Neuron (in vitro differentiated cells): ENCODE measurements around the gene MYO1D.

Source experiments
- H2AFZ ChIP-seq: one replicate; pipeline ENCODE4 v1.6.1; 2013; ENCODE audit warnings: low read depth, mild to moderate bottlenecking, inconsistent platforms, low read length, moderate library complexity
- H3K27me3 ChIP-seq: one replicate; pipeline ENCODE4 v1.6.1; 2013; ENCODE audit warnings: low read length; ENCODE audit not compliant: insufficient read depth
- H3K36me3 ChIP-seq: one replicate; pipeline ENCODE4 v1.6.1; 2013; ENCODE audit warnings: low read length; ENCODE audit not compliant: insufficient read depth
- H3K4me1 ChIP-seq: one replicate; pipeline ENCODE4 v1.6.1; 2013; ENCODE audit warnings: low read length; ENCODE audit not compliant: insufficient read depth
- H3K4me3 ChIP-seq: 2 replicates; pipeline ENCODE4 v1.5.1; 2013; ENCODE audit warnings: mild to moderate bottlenecking, low read length, moderate library complexity
- H3K9me3 ChIP-seq: one replicate; pipeline ENCODE4 v1.6.1; 2013; ENCODE audit warnings: low read length

Gene MYO1D

DNA sequence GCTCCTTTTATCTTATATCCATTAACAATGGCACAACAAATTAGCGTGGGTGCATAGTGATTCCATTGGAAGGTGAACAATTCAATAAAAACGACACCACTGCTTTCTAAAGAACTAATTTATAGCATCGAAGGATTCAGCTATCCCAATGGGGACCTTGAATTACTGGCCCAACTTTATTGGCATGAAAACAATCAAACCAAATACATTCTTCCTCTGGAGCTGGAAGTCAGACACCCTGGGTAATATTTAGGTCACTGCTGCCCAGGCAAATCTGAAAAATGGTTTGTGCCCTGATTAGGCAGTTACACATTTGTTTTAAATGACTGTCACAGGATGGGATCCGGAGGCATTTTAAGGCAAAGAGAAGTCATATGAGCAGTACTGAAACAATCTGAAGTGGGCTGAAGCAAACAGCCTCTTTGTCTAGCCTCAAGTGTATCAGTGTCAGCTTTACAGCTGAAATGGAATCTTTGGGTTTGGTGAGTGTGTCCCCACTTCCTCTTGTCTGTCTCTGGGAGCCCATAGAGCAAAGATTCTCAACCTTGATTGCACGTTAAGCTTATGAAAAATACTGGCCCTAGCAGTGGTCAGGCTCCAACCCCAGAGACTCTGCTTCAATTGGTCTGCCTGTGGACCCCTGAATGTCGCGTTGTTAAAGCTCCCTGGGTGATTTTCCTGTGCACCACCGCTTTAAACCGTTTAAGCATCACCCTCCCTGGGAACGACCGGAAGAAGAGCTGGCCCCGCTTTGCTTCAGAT lies 359.8 kb downstream of the MYO1D start:
- Histone ChIP-seq H3K4me3 (no peak overlapping the region), H3K36me3 (no peaks in the 10 kb centered on the region), H3K9me3 (no peaks in the 10 kb centered on the region), H3K27me3 (no peaks in the 10 kb centered on the region), H3K4me1 (peaks cover 40% of the 10 kb centered on the region), H2AFZ (no peak overlapping the region)

DNA sequence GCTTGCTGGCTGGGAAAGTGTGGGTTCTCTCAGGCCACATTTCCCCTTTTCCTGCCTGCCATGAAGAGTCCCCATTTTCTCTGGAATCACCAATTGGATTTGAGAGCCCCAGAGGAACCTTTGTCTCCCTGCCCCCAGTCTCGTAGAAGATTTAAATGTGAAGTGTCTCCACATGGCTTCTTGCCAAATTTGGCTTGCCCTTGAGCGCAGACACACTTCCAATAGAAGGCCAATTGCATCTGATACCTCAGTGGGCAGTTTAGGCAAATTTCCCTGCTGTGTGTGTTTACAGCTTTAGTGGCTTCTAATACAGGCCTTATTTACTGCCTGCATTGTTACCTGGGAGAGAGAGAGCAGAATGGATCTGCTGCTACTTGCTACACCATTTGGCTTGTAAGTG lies 360.5 kb downstream of the MYO1D start:
- H3K9me3 ChIP-seq: no peaks in the 10 kb centered on the region
- no peak overlapping the region for H3K4me3 ChIP-seq
- H3K36me3 ChIP-seq: no peaks in the 10 kb centered on the region
- no peak overlapping the region for H2AFZ ChIP-seq
- H3K4me1 ChIP-seq: peaks cover 40% of the 10 kb centered on the region
- no peaks in the 10 kb centered on the region for H3K27me3 ChIP-seq

DNA sequence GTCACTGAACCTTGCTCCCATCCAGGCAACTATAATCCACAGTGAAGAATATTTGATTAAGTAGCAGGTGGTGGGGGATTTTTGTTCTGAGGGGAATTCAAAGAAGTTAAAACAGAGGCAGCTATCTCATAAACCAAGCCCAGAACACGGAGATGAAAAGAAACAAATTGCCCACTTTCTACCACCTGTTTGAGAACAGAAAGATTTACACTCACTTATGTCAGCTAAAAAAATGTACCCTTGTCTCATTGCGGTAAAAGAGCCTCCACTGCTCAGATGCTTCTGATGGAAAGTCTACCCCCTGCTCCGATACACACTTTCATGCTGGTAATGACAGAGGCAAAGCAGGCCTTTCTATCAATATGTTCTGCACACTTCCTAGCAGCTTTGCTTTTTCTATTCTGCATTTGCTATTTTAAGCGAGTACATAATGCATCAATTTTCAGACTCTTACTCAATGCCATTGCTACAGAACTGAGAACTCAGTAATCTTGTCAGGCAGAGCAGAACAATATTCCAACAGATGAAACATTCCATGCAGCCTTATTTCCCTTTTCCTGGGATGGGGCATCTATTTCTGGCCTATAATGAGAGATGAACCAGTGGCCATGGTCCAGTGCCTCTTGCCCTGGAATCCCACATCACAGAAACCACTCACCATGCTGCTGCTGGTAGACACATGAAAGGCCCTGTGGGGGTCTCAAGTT lies 361.1 kb downstream of the MYO1D start:
- H3K9me3 ChIP-seq: no peaks in the 10 kb centered on the region
- no peaks in the 10 kb centered on the region for H3K36me3 ChIP-seq
- H3K27me3 ChIP-seq: no peaks in the 10 kb centered on the region
- H2AFZ ChIP-seq: no peak overlapping the region
- peaks cover 34% of the 10 kb centered on the region for H3K4me1 ChIP-seq
- H3K4me3 ChIP-seq: no peak overlapping the region

DNA sequence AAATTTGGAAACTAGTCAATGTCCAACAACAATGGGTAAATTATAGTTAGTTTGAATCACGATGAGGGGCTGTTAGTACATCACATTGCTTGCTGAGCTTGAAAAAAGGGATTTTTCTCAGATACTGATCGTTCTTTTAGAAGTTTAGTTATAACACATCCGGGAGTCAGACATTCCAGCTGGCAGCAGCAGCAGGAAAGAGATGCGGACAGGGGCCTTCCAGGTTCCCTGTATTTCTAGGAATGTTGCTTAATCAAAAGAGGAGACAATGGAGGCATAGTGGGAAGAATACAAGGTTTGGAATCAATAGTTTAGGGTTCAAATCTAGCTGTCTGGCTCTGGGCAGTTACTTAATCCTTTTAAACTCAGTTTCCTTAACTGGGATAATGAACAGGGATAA lies 362.3 kb downstream of the MYO1D start:
- H2AFZ ChIP-seq: no peak overlapping the region
- H3K9me3 ChIP-seq: no peaks in the 10 kb centered on the region
- H3K36me3 ChIP-seq: no peaks in the 10 kb centered on the region
- no peaks in the 10 kb centered on the region for H3K27me3 ChIP-seq
- H3K4me3 ChIP-seq: no peak overlapping the region
- H3K4me1 ChIP-seq: peaks cover 30% of the 10 kb centered on the region

DNA sequence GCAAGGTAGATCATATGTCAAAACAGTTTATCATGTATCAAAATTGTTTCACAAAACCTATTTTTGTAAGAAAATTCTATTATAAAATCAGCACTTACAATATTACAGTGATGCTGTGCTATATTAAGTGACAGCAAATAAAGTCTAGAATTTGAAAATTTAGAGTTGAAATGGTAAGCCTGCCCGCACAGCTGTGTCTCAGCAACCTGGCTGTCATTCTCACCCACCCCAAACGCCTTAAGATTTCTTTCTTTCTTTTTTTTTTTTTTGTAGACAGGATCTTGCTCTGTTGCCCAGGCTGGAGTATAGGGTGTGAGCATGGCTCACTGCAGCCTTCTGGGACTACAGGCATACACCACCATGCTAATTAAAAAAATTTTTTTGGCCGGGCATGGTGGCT lies 363.3 kb downstream of the MYO1D start:
- Histone ChIP-seq H3K27me3 (no peaks in the 10 kb centered on the region), H2AFZ (no peak overlapping the region), H3K9me3 (no peaks in the 10 kb centered on the region), H3K4me3 (no peak overlapping the region), H3K36me3 (no peaks in the 10 kb centered on the region), H3K4me1 (peaks cover 25% of the 10 kb centered on the region)

DNA sequence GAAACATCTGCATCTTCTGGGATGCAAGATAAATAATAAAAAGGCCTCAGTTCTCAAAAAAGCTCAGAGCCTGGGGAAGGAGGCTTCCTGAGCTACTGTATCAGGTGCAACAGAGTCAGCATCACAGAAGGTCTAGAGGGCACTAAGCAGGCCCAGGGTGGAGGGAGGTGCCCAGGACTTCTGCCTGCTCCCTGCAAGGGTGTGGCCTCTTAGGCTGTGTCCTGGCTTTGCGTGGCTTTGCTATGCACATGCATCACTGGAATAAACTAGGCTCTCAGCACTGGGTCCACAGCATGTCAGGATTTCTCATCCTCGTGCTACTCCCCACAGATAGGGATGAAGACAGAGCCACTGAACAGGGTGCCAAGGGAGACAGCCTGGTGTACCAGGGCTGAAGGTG lies 364.6 kb downstream of the MYO1D start:
- H3K36me3 ChIP-seq: no peaks in the 10 kb centered on the region
- no peak overlapping the region for H3K4me3 ChIP-seq
- H3K27me3 ChIP-seq: no peaks in the 10 kb centered on the region
- no peak overlapping the region for H2AFZ ChIP-seq
- no peaks in the 10 kb centered on the region for H3K9me3 ChIP-seq
- H3K4me1 ChIP-seq: peaks cover 16% of the 10 kb centered on the region

DNA sequence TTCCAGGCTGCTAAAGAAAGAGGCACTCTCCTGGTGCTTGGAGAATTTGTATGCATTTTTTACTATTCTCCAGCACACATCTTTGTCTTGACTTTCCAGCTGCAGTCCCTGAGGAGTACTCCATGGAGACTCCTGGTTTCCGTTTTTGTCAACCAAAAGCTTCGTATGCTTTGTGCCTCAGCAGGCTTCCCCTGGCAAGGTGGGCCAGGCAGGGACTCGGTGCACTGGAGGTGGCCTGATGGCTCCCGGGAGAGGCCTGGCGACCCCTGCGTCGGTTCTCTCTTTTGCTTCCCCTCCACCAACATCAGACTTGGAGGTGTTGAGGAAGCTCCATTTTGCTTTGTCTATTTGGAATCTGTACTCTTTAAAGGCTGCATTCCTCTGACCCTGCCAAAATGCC lies 366.5 kb downstream of the MYO1D start:
- Histone ChIP-seq H3K27me3 (no peaks in the 10 kb centered on the region), H3K4me3 (no peak overlapping the region), H2AFZ (no peak overlapping the region), H3K36me3 (no peaks in the 10 kb centered on the region), H3K4me1 (peaks cover 7% of the 10 kb centered on the region), H3K9me3 (no peaks in the 10 kb centered on the region)

DNA sequence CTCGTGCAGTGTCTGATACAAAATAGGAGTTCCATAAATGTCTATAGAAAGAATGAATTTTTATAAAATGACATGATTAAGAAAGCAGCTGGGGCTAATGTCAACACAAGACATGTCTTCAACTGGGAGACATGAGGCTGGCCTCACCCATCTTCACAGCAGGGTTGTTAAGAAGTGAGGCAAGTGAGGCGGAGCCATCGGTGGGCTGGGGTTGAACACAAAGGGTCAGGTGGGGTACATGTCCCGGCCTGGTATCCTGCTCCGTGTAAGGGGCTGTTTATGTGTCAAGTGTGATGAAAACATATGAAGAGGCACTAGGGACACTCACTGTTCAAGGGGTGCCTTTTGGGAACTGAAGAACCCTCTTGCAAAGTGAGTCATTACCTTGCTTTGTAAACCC lies 368.0 kb downstream of the MYO1D start:
- H3K9me3 ChIP-seq: no peaks in the 10 kb centered on the region
- no peak overlapping the region for H3K4me3 ChIP-seq
- no peak overlapping the region for H2AFZ ChIP-seq
- no peaks in the 10 kb centered on the region for H3K27me3 ChIP-seq
- H3K4me1 ChIP-seq: peaks cover 14% of the 10 kb centered on the region
- no peaks in the 10 kb centered on the region for H3K36me3 ChIP-seq

DNA sequence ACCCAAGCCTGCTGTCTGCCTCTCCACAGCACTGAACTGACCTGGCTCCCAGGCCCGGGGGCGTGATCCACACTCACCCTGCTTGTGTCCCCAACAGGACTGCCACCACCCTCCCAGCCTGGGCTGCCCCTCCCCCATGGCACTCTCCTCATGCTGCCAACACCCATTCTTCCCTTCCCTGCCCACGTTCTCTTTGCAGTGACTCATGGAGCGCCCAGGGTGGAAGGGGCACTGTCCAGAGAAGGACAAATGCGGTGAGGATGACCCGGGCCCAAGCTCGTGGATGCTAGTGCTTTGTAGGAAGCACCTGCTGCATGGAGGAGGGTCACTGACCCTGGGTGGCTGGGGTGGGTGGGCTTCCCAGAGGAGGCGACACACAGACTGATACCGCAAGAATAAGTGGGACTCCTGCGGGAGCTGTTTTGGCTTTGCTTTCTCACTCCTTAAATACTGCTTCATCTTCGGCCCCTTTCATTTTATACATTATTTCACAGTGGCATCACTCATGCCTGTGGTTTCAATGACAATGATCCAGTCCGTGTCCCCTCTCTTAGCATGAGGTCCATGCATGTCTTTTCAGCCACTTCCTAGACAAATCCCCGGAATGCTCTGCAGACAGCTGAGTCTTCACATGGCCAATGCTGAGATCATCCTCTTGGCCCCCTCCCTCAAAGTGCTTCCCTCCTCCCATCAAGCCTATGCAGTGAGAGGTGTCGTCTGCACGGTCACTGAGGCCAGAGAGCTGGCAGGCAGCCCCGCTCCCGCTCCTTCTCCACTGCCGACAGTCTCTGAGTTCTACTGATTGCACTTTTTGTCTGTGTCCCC lies 372.5 kb downstream of the MYO1D start:
- no peaks in the 10 kb centered on the region for H3K36me3 ChIP-seq
- H3K9me3 ChIP-seq: peaks cover 3% of the 10 kb centered on the region
- no peak overlapping the region for H2AFZ ChIP-seq
- no peaks in the 10 kb centered on the region for H3K27me3 ChIP-seq
- H3K4me3 ChIP-seq: no peak overlapping the region
- H3K4me1 ChIP-seq: peaks cover 10% of the 10 kb centered on the region

DNA sequence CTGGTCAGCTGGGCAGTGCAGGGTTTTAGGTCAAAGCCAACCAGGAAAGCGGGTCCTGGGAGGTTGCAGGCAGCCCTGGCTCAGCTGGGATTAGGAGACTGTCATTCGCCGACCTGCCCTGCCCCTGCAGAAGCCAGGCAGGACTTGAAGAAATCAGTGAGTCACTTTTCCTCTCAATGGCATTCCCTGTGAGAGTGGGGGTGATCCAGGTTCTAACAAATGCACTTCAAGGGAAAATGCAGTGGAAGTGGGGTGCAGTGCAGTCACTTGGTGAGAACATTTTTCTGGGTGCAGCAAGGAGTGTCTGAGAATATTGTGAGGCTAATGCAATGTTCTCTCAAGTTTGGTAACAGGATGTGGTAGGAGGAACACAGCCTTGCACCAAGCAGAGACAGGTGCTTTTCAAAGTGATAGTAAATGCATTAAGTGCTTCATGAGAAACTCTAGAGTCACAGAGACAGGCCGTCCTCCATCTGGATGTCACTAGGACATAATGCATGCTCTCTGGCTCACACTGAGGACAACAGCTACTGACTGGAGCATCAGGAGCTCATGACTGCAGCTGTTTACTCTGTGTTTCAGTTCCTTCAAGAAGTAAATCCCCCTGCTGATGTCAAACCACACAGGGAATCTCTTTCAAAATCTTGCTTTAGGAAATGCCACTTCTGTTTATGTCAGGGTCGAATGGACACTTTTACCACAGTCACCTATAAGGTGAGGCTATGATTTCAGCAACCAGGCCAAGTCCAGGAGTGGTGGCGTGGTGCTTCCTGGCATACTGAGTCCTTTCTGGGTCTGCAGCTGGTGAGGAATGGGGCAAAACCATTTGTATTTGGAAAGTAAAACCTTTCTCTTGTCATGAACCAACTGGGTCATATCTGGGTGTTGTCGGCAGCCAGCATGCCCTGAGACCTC lies 373.4 kb downstream of the MYO1D start:
- H3K27me3 ChIP-seq: no peaks in the 10 kb centered on the region
- peaks cover 3% of the 10 kb centered on the region for H3K9me3 ChIP-seq
- H3K4me3 ChIP-seq: no peak overlapping the region
- no peak overlapping the region for H2AFZ ChIP-seq
- no peaks in the 10 kb centered on the region for H3K36me3 ChIP-seq
- peaks cover 10% of the 10 kb centered on the region for H3K4me1 ChIP-seq

DNA sequence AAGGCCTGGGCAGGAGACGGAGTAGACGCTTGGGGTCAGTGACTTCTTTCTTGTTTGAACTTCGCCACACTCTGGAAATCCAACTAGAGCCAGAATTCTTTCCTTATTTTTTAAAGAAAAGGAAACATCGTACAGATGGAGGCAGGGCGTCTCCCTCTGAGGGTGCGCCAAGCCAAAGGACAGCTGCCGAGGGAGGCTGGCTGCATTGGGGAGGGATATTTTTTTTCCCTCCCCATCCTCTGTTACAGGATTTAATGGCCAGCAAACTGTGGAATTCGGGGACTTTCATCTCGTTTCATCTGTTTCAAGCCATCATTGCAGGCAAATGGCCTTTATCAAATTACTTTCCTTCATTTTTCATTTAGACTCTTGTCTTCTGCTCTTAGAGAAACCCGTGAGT lies 374.2 kb downstream of the MYO1D start:
- Histone ChIP-seq H3K27me3 (no peaks in the 10 kb centered on the region), H3K4me1 (peaks cover 10% of the 10 kb centered on the region), H3K36me3 (no peaks in the 10 kb centered on the region), H2AFZ (no peak overlapping the region), H3K4me3 (no peak overlapping the region), H3K9me3 (peaks cover 3% of the 10 kb centered on the region)

DNA sequence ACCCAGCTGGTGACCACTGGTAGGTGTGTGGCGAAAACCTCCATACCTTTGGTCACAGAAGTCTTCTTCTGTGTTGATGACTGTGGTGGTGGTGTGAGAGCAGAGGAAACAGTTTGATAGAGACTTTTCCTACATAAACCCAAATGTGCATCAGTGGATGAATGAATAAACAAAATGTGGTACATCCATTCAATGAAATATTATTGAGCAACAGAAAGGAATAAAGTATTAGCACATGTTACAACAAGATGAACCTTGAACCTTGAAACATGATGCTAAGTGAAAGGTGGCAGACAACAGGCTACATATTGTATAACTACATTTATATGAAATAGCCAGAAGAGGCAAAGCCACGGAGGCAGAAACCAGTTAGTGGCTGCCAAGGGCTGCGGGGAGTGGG lies 374.9 kb downstream of the MYO1D start:
- Histone ChIP-seq H2AFZ (no peak overlapping the region), H3K27me3 (no peaks in the 10 kb centered on the region), H3K4me3 (no peak overlapping the region), H3K36me3 (no peaks in the 10 kb centered on the region), H3K9me3 (peaks cover 3% of the 10 kb centered on the region), H3K4me1 (peaks cover 10% of the 10 kb centered on the region)
